Measurements from ENCODE around the gene RYR2. TPM values are rescaled to one million over a fixed set of nuclear protein-coding genes. Genes with fewer than 3 reads are reported as not detected.

RYR2 gene
- total RNA-seq: 2.4 TPM

DNA sequence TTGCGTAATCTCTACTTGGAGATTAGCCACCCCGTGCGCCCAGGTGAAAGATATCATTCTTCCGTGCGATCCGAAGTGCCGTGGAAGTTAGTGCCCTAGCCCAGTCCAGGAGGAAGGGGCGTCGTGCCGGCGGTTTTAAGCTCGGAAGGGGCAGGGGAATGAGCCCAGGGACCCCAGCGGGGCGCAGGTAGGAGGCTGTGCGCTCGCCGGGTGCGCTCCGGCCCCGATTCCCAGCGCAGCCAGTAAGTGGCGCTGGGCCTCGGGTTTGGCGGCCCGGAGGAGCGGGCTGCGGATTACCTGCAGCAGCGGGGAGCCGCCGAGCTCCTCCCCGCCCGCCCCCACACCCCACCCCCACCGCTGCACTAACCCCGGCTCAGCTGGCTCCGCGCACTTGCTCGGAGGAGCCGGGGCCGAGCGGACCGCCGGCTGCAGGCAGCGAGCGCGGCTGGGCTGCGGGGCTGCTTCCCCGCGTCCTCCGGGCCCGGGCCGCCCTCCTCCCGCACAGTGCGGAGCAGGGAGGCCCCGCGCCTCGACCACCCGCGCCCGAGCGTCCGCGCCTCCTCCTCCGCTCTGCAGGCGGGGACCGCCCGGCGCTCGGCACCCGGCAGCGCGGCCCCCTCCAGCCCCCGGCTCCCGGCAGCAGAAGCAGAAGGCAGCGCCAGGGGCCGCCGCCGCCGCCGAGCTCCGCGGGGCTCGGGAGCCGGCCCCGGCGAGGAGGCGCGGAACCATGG lies at the start of gene RYR2:
RYR2 (plus strand) TSS at position 390 of the 731 bp plus-strand sequence; CDS start at position 728, 338 bp downstream.
- DNase-seq: peak; percentile 74

DNA sequence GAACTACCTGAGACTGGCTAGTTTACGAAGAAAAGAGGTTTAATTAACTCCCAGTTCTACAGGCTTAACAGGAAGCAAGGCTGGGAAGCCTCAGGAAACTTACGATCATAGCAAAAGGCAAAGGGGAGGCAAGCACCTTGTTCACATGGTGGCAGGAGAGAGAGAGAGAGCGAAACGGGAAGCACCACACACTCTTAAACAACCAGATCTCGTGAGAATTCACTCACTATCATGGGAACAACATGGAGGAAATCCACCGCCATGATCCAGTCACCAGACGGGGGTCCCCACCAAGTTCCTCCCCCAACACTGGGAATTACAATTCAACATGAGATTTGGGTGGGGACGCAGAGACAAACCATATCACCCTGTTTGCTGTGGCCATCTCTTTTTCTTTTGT lies 49.5 kb upstream of the RYR2 start:
- no peak for DNase-seq

- DNase-seq: no peak
Observed at GRCh38 chr1:236994450-236994849, 47.5 kb upstream of the RYR2 start.

- DNase-seq: no peak
Observed at GRCh38 chr1:236997361-236997760, 44.6 kb upstream of the RYR2 start.

- peak; percentile 19 for DNase-seq
Observed at GRCh38 chr1:236997882-236998281, 44.1 kb upstream of the RYR2 start.

- DNase-seq: peak; percentile 67
Observed at GRCh38 chr1:236998546-236998945, 43.4 kb upstream of the RYR2 start.

DNA sequence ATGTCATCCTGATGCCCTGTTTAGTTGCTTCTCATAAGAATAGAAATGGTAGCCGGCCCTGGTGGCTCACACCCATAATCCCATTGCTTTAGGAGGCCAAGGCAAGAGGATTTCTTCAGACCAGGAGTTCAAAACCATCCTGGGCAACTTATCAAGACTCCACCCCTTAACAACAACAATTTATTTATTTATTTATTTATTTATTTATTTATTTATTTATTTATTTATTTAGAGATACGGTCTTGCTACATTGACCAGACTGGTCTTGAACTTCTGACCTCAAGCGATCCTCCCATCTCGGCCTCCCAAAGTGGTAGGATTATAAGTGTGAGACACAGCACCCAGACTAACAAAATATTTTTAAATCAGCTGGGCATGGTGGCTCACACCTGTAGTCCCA lies 41.8 kb upstream of the RYR2 start:
- DNase-seq: no peak

- DNase-seq: no peak
Observed at GRCh38 chr1:237003516-237003915, 38.5 kb upstream of the RYR2 start.

DNA sequence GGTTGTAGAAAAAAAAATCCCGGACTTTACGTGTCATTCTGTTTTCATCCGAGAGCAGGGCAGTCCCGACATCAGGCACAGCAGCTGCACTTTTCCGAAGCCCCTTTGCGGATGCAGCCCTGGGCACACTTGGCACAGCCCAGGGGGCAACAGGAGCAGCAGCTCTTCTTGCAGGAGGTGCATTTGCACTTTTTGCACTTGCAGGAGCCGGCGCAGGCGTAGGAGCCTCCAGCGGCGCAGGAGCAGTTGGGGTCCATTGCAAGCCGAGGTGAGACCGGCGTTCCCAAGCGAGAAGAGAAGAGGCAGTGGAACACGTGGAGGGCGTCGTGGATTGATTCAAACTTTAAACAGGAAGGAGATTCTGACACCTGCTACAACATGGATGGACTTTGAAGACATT lies 37.9 kb upstream of the RYR2 start, which contains the start of gene MT1HL1:
MT1HL1 (minus strand) TSS at position 326 of the 400 bp plus-strand sequence; CDS start at position 257, 69 bp downstream.
- no peak for DNase-seq

- no peak for DNase-seq
Observed at GRCh38 chr1:237005674-237006073, 36.3 kb upstream of the RYR2 start.

GRCh38 chr1:237007147-237007881 lies 34.7 kb upstream of the RYR2 start:
- no peak for DNase-seq

DNA sequence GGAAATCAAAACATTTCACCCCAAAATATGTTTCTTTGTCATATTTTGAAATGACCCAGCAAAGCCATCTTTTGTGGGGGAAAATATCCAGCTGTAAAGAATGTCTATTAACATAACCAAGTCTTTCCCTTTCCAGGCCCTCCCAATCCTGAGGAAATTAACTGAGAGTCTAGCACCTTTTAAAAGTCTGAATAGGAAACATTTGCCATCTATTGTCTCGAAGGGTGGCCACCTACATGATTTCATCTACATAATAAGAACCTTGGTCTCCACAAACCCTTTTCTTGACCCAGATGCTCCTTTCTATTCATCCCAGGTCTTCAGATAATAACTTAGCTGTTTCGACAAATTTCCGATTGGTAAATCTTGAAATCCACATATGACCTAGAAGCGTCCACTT lies 32.4 kb upstream of the RYR2 start:
- DNase-seq: no peak

DNA sequence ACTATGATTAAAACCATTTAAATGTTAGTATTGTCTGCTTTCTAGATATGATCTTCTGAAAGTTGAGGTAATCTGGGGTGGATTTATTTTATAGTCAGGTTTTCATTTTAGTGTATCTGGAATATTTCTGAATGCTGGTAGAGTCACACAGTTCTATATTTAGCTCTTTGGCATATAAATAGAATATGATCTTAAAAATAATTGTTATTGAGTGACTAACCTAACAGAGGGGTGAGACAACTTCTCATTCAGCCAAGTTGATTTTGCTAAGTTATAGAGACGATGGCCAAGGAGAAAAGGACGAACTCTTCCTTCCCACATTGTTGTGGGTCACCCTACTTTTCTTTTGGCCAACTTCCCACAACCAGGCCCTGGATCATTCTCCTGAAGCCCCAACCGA lies 30.6 kb upstream of the RYR2 start:
- no peak for DNase-seq

GRCh38 chr1:237012361-237012760 lies 29.6 kb upstream of the RYR2 start:
- DNase-seq: no peak

DNA sequence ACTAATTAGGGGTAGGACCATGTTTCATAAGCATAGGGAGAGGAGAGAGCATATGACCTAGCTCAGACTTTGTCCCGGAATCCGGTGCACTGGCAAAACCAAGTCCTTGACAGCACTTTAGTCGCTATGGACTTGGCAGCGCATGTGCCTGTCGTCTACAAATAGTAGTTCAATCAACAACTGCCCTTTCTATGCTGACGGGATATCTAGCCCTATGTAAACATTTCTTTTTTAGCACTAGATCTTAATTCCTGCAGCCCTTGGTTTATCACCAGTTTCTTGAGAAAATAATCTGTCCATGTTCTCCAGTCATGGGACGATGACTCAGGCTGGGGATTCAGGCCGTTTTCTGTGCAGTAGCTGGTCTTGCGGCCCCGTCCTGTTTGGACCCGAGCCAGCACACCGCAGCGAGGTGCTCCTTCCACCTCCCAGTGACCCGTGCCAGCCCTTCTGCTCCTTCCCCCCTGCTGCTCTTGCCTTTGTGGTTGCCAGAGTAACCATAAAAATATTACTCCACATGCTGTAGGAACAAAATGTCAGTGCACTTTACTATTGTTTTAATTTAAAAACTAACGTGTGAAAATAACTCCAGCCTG lies 29.1 kb upstream of the RYR2 start:
- peak; percentile 16 for DNase-seq

GRCh38 chr1:237013608-237014007 lies 28.4 kb upstream of the RYR2 start:
- no peak for DNase-seq

DNA sequence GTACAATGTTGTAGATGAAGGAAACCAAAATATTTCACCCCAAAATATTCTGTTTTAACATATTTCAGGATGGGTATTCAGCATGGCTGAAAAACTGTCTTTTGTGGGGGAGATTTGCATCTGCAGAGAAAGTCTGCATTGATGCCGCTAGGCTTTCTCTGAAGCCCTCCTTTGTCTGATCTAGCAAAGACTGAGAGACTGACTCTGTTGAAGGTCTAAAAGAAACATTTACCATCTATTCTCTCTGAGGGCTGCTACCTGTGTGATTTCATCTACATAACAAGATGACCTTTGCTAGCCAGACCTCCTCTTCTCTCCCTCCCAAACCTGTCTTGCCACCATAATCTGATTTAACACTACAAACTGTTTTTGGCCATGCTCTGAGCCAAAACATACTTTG lies 25.4 kb upstream of the RYR2 start:
- DNase-seq: no peak

- DNase-seq: no peak
Observed at GRCh38 chr1:237018896-237019295, 23.1 kb upstream of the RYR2 start.

DNA sequence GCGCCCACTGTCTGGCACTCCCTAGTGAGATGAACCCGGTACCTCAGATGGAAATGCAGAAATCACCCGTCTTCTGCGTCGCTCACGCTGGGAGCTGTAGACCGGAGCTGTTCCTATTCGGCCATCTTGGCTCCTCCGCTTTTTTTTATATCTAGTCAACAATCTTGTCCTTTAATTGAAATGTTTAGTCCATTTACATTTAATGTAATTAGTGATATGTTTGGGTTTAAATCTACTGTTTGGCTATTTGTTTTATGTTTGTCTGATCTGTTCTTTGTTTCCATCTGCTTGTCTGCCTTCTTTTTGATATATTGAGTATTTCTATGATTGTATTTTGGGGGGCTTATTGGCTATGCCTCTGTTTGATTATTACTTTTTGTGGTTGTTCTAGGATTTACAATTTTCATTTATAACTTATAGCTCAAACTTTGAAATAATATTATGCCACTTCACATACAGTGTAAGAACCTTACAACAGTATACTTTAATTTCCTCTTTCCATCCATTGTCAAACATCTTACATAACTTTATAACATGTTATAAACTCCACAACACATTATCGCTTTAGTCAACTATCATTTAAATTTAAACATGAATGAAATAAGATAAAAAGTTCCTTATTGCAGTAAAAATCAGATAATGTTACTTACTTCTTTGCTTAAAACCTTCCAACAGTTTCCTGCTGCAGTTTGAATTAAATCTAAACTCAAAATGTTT lies 16.5 kb upstream of the RYR2 start:
- no peak for DNase-seq

DNA sequence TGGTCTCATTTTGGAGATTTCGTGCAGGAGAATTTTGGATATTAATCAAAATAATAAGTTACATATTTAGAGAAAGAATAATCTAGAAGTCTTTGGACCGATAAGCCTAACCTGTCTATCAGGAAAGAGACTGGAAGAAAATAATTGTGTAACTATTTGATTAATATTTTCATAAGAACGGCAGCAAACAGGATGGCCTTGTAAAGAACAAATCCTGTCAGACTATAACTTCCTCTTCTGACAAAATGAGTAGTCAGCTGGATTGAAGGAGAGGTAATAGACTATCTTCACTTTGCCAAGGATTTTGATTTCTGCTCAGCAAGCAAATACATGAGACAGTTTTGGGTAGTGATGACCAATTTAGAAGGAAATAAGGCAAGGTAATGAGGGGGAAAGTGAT lies 12.7 kb upstream of the RYR2 start:
- no peak for DNase-seq

DNA sequence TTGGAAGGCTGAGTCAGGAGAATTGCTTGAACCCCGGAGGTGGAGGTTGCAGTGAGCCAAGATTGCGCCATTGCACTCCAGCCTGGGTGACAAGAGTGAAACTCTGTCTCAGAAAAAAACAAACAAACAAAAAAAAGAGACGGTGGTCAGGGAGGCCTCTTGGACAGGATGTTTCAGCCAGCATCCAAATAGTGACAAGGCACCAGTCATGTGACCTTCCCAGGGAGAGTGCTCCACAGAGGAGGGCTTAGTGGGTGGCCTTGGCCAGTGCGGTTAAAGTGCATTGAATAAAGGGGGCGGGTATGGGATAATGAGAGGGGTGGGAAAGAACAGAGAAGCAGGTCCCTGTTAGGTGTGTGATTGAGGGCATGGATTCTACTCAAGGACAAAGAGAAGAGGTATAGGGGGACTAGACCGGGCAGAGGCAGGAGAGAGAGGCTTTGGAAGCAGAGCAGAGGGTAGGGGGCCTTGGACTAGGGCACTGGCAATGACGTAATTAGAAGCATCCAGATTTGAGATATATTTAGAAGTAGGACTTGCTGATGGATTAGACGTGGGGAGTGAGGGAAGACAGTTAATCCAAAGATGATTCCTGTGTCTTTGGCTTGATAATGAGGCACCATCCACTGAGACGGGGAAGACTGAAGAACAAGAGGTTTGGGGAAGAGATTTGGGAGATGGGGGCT lies 12.0 kb upstream of the RYR2 start:
- no peak for DNase-seq

- DNase-seq: no peak
Observed at GRCh38 chr1:237031480-237031879, 10.5 kb upstream of the RYR2 start.

Data from tongue (tissue), 2 donors.